ENCODE data around the gene RTCA. TPM values are rescaled to one million over a fixed set of nuclear protein-coding genes. Genes with fewer than 3 reads are reported as not detected.

RTCA gene
- total RNA-seq, 2 experiments from 2014 or later: 44.7 to 46.0 TPM

GRCh38 chr1:100234432-100234831 is 31.6 kb upstream of the RTCA start:
- ATAC-seq: no peak
- DNase-seq: no peak
- Mint-ChIP-seq H3K27ac (no peak overlapping the region), H3K27me3 (no peaks in the 10 kb centered on the region), H3K9me3 (no peaks in the 10 kb centered on the region), H3K36me3 (ENCODE audit: low read depth) (peaks cover 26% of the 10 kb centered on the region), H3K4me3 (no peak overlapping the region), H3K4me1 (ENCODE audit: low read depth) (peaks cover 15% of the 10 kb centered on the region)
- intact Hi-C loops (cut with micrococcal nuclease): no loop called here
- TF ChIP-seq CTCF (IDR thresholded peaks at IDR 0.05): no peak
- ChIA-PET CTCF (no interaction called here), POLR2A (no interaction called here)

GRCh38 chr1:100237091-100237490 is 28.9 kb upstream of the RTCA start:
- intact Hi-C loops (cut with micrococcal nuclease): no loop called here
- H3K9me3 Mint-ChIP-seq: no peaks in the 10 kb centered on the region
- H3K4me1 Mint-ChIP-seq (ENCODE audit: low read depth): peaks cover 8% of the 10 kb centered on the region
- ATAC-seq (no peak), DNase-seq (no peak)
- peaks cover 21% of the 10 kb centered on the region for H3K36me3 Mint-ChIP-seq (ENCODE audit: low read depth)
- ChIA-PET POLR2A (interaction anchor here (0.6 to 1.7 kb wide), 2 partner anchors 13 to 367 kb away, joined by 4 to 5 read pairs; partner anchors contain the start of gene DBT), CTCF (no interaction called here)
- no peaks in the 10 kb centered on the region for H3K27me3 Mint-ChIP-seq
- no peak overlapping the region for H3K27ac Mint-ChIP-seq
- no peak for TF ChIP-seq CTCF (IDR thresholded peaks at IDR 0.05)
- H3K4me3 Mint-ChIP-seq: no peak overlapping the region

DNA sequence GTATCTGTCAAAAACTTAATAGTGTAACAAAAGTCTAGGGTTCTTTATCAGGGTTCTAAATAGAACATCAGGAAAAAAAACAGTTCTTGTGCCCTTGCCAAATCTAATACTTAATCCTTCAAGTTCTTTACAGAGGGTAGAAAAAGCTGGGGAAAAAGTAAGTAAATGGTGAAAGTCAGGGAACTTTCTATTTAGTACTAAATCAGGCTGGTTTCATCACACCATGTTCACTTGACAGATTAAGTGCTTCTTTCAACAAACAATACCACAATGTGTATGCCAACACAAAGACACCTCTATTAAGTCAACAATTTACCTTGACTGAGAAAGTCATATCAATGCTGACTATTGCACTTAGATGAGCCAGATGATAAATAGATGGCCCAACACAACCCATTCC is 26.1 kb upstream of the RTCA start:
- Mint-ChIP-seq H3K36me3 (ENCODE audit: low read depth) (peaks cover 13% of the 10 kb centered on the region), H3K27me3 (no peaks in the 10 kb centered on the region), H3K4me1 (ENCODE audit: low read depth) (peaks cover 11% of the 10 kb centered on the region), H3K27ac (no peak overlapping the region), H3K4me3 (no peak overlapping the region), H3K9me3 (no peaks in the 10 kb centered on the region)
- ATAC-seq (no peak), DNase-seq (no peak)
- intact Hi-C loops (cut with micrococcal nuclease): no loop called here
- ChIA-PET CTCF (no interaction called here), POLR2A (interaction anchor here (0.6 to 1.3 kb wide), 2 partner anchors 9 to 42 kb away, joined by 3 to 4 read pairs; partner anchors contain the start of gene DBT)
- no peak for TF ChIP-seq CTCF (IDR thresholded peaks at IDR 0.05)

- Mint-ChIP-seq H3K4me1 (ENCODE audit: low read depth) (peaks cover 14% of the 10 kb centered on the region), H3K27me3 (no peaks in the 10 kb centered on the region), H3K27ac (no peak overlapping the region), H3K4me3 (no peak overlapping the region), H3K9me3 (no peaks in the 10 kb centered on the region), H3K36me3 (ENCODE audit: low read depth) (peaks cover 12% of the 10 kb centered on the region)
- intact Hi-C loops (cut with micrococcal nuclease): no loop called here
- TF ChIP-seq CTCF (IDR thresholded peaks at IDR 0.05): no peak
- DNase-seq (no peak), ATAC-seq (no peak)
- POLR2A ChIA-PET: no interaction called here
- CTCF ChIA-PET: no interaction called here
These were observed 25.4 kb upstream of the RTCA start for GRCh38 chr1:100240631-100241030.

GRCh38 chr1:100246738-100247137 is 19.3 kb upstream of the RTCA start:
- ATAC-seq (no peak), DNase-seq (no peak)
- no peaks in the 10 kb centered on the region for H3K9me3 Mint-ChIP-seq
- intact Hi-C loops (cut with micrococcal nuclease): no loop called here
- H3K4me3 Mint-ChIP-seq: no peak overlapping the region
- peaks cover 3% of the 10 kb centered on the region for H3K36me3 Mint-ChIP-seq (ENCODE audit: low read depth)
- ChIA-PET CTCF (no interaction called here), POLR2A (interaction anchor here (0.7 kb wide), 1 partner anchor 1561 kb away, joined by 3 read pairs; no protein-coding TSS in a partner anchor)
- no peak overlapping the region for H3K27ac Mint-ChIP-seq
- TF ChIP-seq CTCF (IDR thresholded peaks at IDR 0.05): no peak
- peaks cover 18% of the 10 kb centered on the region for H3K4me1 Mint-ChIP-seq (ENCODE audit: low read depth)
- H3K27me3 Mint-ChIP-seq: no peaks in the 10 kb centered on the region

All from activated CD8-positive, alpha-beta T cell treated with anti-CD3 and anti-CD28 coated beads for 36 hours (primary cell).